ENCODE results near the gene ACADM. TPM values are rescaled to one million over a fixed set of nuclear protein-coding genes. Genes with fewer than 3 reads are reported as not detected.

Gene ACADM
- total and polyA plus RNA-seq, 2 of the 13 experiments (the other 11 are each of a cell fraction or from before 2014, with no cell fraction given), result 43.7 to 92.2 TPM

GRCh38 chr1:75708910-75709309 is 15.6 kb upstream of the ACADM start:
- H3K27me3 ChIP-seq (ENCODE audit: control insufficient read depth in 1 of 2, insufficient read depth in 2 of 2, low read length in 2 of 2), result no peaks in the 10 kb centered on the region
- no peak for TF ChIP-seq KLF12 (CRISPR knock-in tag; IDR thresholded peaks at IDR 0.05; ENCODE audit: borderline replicate concordance)
- H3K4me1 ChIP-seq (ENCODE audit: insufficient read depth, low read length), result no peaks in the 10 kb centered on the region
- H3K4me3 ChIP-seq (replicated peaks in 1 of 3; ENCODE audit: insufficient read depth in 1 of 3, low read depth in 2 of 3, low read length in 3 of 3), result no peak overlapping the region
- no peaks in the 10 kb centered on the region for H3K36me3 ChIP-seq (replicated peaks in 1 of 2; ENCODE audit: control insufficient read depth in 1 of 2, insufficient read depth in 2 of 2, low read length in 2 of 2)
- H4K20me1 ChIP-seq (ENCODE audit: insufficient read depth, low read length), result no peaks in the 10 kb centered on the region
- H3K79me2 ChIP-seq (ENCODE audit: insufficient read depth, low read length), result no peaks in the 10 kb centered on the region
- CTCF ChIA-PET (ENCODE audit: low intra/inter-chr PET ratio, low total read pairs), result no interaction called here
- DNase-seq (ENCODE audit: low spot score) (no peak), FAIRE-seq (no peak), ATAC-seq (no peak)
- POLR2A ChIA-PET, result no interaction called here
- in situ Hi-C loops (cut with HindIII; ENCODE audit: extremely low pct_ligation_motif_present, low pct_unique_long_range_greater_than_20kb) (no loop called here), intact Hi-C loops (cut with micrococcal nuclease; ENCODE audit: unreplicated experiment) (no loop called here)
- no TSS peak for BruUV-seq (replicated peaks)
- H3K9ac ChIP-seq (ENCODE audit: insufficient read depth, low read depth, low read length), result no peak overlapping the region
- H2AFZ ChIP-seq (ENCODE audit: low read length), result no peak overlapping the region
- no peaks in the 10 kb centered on the region for H3K9me3 ChIP-seq (ENCODE audit: low read length)
- no peak overlapping the region for H3K27ac ChIP-seq (ENCODE audit: extremely low read length, insufficient read depth, low read length)
- H3K4me2 ChIP-seq (ENCODE audit: low read depth, low read length), result no peak overlapping the region
- WGBS (ENCODE audit: low lambda C conversion rate), result 35% methylated on average over 2 of the region's 2 CpGs

- Histone ChIP-seq H3K9me3 (ENCODE audit: low read length) (no peaks in the 10 kb centered on the region), H3K4me3 (replicated peaks in 1 of 3; ENCODE audit: insufficient read depth in 1 of 3, low read depth in 2 of 3, low read length in 3 of 3) (no peak overlapping the region), H3K79me2 (ENCODE audit: insufficient read depth, low read length) (no peaks in the 10 kb centered on the region), H4K20me1 (ENCODE audit: insufficient read depth, low read length) (no peaks in the 10 kb centered on the region), H3K27me3 (ENCODE audit: control insufficient read depth in 1 of 2, insufficient read depth in 2 of 2, low read length in 2 of 2) (no peaks in the 10 kb centered on the region), H3K4me1 (ENCODE audit: insufficient read depth, low read length) (no peaks in the 10 kb centered on the region), H3K4me2 (ENCODE audit: low read depth, low read length) (no peak overlapping the region), H3K36me3 (replicated peaks in 1 of 2; ENCODE audit: control insufficient read depth in 1 of 2, insufficient read depth in 2 of 2, low read length in 2 of 2) (no peaks in the 10 kb centered on the region), H2AFZ (ENCODE audit: low read length) (no peak overlapping the region), H3K27ac (ENCODE audit: extremely low read length, insufficient read depth, low read length) (no peak overlapping the region), H3K9ac (ENCODE audit: insufficient read depth, low read depth, low read length) (no peak overlapping the region)
- DNase-seq (ENCODE audit: low spot score) (no peak), FAIRE-seq (no peak), ATAC-seq (no peak)
- BruUV-seq (replicated peaks), result no TSS peak
- intact Hi-C loops (cut with micrococcal nuclease; ENCODE audit: unreplicated experiment) (no loop called here), in situ Hi-C loops (cut with HindIII; ENCODE audit: extremely low pct_ligation_motif_present, low pct_unique_long_range_greater_than_20kb) (no loop called here)
- ChIA-PET CTCF (ENCODE audit: low intra/inter-chr PET ratio, low total read pairs) (no interaction called here), POLR2A (interaction anchor here (1.5 kb wide), 1 partner anchor 13 kb away, joined by 3 read pairs; no protein-coding TSS in a partner anchor)
- TF ChIP-seq NFE2 (CRISPR knock-in tag; IDR thresholded peaks at IDR 0.05), result no peak
- TF ChIP-seq SMC3 (IDR thresholded peaks at IDR 0.05; ENCODE audit: low read length), result no peak
- TF ChIP-seq KLF11 (CRISPR knock-in tag; IDR thresholded peaks at IDR 0.05), result no peak
- TF ChIP-seq ZNF207 (IDR thresholded peaks at IDR 0.05; ENCODE audit: borderline replicate concordance), result no peak
- no peak for TF ChIP-seq TP53 (CRISPR knock-in tag; conservative IDR thresholded peaks at IDR 0.05)
- no peak for TF ChIP-seq CSRNP1 (CRISPR knock-in tag; IDR thresholded peaks at IDR 0.05)
- no peak for TF ChIP-seq NCOA1 (CRISPR knock-in tag; IDR thresholded peaks at IDR 0.05)
- no peak for TF ChIP-seq SIN3B (IDR thresholded peaks at IDR 0.05; ENCODE audit: low read length)
- TF ChIP-seq ZNF569 (CRISPR knock-in tag; IDR thresholded peaks at IDR 0.05; ENCODE audit: borderline replicate concordance), result no peak
- TF ChIP-seq ZBTB33 (CRISPR knock-in tag; IDR thresholded peaks at IDR 0.05), result no peak
Measured at GRCh38 chr1:75710832-75711231, 13.7 kb upstream of the ACADM start.
